GM20431 (cell line): ENCODE measurements around the gene GTF2F2.

Source experiments
- in situ Hi-C: fragments of 300-500 bp; cut with MseI, MboI; formaldehyde crosslinking; loops from one replicate; pipeline ENCODE4 v1.15.0; 2020; ENCODE audit warnings: low sequenced_read_pairs; ENCODE audit not compliant: unreplicated experiment

GTF2F2 gene

DNA sequence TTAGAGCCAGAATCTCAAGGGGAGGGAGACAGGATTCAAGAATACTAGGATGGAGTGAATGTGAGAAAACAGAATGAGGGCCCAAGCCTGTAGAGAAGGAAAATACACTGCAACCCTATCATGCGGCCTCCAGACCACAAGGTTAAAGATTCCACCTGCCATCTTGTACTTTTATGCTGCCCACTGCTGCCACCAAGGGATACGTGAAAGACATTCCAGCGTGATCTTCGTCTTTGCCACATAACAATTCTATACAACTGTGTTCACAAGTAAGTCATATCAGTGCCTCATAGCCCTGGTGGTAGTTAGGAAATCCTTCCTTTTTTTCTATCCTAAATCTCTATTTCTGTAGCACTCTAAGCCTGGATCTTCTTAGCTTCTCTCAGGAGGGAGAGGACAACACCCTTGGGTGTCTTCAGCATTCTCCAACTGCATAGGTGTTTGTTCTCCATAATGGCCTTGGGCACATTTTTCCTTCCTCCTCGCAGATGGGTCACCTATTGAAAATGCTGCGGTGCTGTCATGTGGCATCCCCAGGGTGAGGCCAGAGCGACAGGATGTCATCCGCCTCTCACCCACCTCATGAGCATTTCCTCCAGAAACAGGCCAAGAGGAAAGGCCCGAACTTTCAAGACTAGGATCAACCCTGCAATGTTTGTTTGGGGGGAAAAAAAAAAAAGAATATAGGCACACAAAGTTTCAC lies 207.1 kb downstream of the GTF2F2 start:
- in situ Hi-C loops, result no loop called here

GRCh38 chr13:45328661-45329111 lies 208.4 kb downstream of the GTF2F2 start:
- in situ Hi-C loops, result no loop called here

DNA sequence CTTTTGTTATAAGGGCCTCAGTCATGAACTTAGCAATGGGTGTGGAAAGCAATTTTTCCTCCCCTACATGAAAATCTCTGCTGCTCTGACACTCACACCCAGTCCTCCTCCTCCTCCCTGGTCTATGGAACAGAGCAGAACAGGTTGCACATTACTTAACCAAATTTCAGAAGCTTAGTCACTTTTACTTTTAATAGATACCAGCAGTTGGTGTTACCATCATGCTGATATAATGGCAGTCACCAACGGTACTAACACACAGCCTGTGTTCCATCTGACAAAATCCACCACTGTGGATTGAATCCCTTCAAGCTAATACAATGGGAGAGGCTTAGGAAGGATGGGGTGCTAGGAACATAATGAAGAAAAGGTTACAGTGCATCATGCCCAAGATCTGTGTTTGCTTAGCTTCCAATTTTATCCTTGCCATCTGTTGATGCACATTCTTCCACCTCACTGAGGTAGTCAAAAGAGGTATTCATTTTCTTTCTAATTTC lies 210.9 kb downstream of the GTF2F2 start:
- in situ Hi-C loops, result no loop called here

DNA sequence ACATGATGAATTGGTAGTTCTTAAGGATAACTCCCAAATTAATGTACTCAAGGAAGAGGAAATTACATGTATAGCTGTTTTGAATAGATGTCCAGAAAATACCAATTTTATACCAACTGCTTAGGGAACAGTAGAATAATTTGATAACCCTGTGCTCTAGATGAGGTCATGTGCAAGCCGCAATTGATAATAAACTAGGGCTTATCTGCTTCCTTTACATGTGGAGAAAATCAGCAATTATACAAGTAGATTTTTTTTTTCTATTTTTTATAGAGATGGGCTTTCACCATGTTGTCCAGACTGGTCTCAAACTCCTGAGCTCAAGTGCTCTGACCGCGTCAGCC lies 211.4 kb downstream of the GTF2F2 start:
- in situ Hi-C loops, result no loop called here

DNA sequence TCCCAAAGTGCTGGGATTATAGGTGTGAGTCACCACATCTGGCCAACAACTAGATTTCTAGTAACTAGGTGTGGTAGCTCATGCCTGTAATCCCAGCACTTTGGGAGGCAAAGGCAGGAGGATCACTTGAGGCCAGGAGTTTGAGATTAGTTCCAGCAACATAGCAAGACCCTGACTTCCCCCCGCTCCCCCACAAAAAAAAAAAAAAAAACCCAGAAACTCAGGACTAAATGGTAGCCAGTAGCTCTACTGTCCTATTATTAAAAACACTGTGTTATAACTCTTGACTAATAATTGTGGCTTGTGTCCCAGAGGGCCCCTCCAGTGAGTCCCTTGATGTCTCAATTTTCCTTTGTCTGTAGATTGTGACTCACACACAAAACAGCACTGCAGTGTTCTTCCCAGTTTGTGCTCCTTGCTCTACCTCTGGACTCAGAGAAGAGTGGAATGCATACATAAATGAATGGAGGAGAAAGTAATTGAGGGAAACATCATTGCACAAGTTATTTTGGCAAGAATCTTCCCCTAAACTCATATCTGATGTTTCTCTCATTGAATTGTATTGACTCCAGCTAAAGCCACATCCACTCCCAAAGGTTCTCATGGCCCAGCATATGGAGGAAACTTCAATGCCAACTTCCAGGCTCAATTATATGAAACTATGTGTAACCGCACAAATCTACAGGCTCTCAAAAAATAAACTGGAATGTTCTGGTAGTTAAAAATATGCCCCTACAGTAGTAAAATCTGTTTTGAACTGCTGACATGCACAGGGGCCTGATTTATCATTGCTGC lies 211.9 kb downstream of the GTF2F2 start:
- in situ Hi-C loops, result no loop called here

DNA sequence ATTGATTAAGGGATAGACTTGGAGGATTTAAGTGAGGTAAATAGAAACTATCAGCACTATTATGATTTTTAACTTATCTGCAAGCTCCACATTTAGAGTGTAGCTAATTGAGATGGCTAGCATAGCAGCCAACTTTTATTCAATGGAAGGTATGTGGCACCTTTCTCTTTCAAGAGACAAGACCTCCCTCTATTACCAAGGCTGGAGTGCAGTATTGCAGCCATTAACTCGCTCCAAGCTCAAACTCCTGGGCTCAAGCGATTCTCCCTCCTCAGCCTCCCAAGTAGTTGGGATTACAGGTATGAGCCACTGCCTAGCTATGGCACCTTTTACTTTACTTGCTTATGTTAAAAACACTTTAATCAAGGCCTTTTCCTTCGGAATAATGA lies 212.5 kb downstream of the GTF2F2 start:
- in situ Hi-C loops, result no loop called here

DNA sequence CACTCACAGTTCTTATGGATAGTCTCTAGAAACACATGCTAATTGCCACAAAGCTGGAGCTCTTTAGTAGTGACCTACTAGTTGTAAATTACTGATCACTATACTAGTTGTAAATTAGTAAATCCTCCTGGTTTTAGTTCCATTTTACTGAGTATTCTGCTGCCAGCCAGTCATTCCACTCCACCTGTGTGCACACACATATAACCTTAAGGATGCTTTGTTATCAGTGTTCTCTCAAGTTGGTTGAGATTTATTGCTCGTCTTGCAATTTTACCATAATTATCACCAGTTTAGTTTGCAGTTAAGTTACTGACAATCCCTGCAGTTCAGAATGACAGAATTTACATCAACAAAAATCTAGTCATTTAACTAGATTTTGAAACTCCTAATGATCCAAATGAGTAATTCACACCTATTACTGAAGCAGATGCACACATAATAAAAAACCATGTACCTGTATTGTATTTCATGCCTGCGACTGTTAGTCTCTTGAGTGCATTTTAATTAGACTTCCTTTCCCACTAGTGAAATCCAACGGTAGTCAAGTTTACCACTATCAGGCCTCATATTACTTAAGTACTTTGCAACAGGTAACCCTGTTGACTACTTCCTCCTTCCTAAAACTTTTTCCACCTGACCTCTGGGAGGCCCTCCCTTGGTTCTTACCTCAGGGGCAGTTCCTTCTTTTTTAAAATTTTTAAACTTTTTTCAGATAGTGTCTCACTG lies 213.1 kb downstream of the GTF2F2 start:
- in situ Hi-C loops, result no loop called here
